ENCODE results near the gene COX7A2L. TPM values are rescaled to one million over a fixed set of nuclear protein-coding genes. Genes with fewer than 3 reads are reported as not detected.
"Not testable (repeated sequence)": the region's sequence is repeated elsewhere in the genome, so short reads cannot be mapped to it uniquely, and the experiment has no call there.

The COX7A2L gene
- total RNA-seq, 4 donors from 2014 or later = 85.3 to 131 (median 113) TPM

- Histone ChIP-seq H3K4me3 (no peak overlapping the region), H3K4me1 (no peaks in the 10 kb centered on the region), H3K9me3 (no peaks in the 10 kb centered on the region), H3K27ac (no peak overlapping the region), H3K27me3 (no peaks in the 10 kb centered on the region), H3K36me3 (no peaks in the 10 kb centered on the region)
- ATAC-seq = no peak
- TF ChIP-seq EP300 (IDR thresholded peaks at IDR 0.05) = no peak
- TF ChIP-seq POLR2AphosphoS5 (IDR thresholded peaks at IDR 0.05) = no peak
- TF ChIP-seq CTCF (IDR thresholded peaks at IDR 0.05) = no peak
- 80 to 83% methylated on average over 2 to 4 of the region's 4 CpGs for WGBS, 2 donors (ENCODE audit: low coverage in 1 of 2)
Observed at GRCh38 chr2:42382144-42382543, 21.1 kb upstream of the COX7A2L start.

- H3K4me1 ChIP-seq, H3K27me3 ChIP-seq, H3K9me3 ChIP-seq, H3K36me3 ChIP-seq, H3K4me3 ChIP-seq, H3K27ac ChIP-seq, ATAC-seq: not testable (repeated sequence)
- WGBS, 2 donors (ENCODE audit: low coverage in 1 of 2) = 96 to 100% methylated on average over 1 to 6 of the region's 7 CpGs
Observed at GRCh38 chr2:42380026-42380425, 19.0 kb upstream of the COX7A2L start.

DNA sequence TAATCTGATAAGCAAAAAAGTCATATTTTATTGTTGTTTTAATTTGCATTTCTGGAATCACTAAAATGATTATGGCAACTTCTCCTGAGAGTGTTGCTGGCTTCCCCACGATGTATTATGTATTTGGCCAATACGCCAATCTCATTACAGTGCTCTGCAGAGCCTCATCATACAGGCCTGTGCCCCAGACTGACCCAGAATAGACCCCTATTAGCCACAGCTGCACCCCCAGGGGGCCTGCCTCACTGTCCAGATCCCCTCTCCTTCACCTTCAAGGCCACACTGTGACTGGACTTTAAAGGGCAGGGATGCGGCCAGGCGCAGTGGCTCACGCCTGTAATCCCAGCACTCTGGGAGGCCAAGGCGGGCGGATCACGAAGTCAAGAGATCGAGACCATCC lies 17.4 kb upstream of the COX7A2L start:
- H3K27ac ChIP-seq = no peak overlapping the region
- no peak overlapping the region for H3K4me3 ChIP-seq
- H3K27me3 ChIP-seq = no peaks in the 10 kb centered on the region
- no peaks in the 10 kb centered on the region for H3K9me3 ChIP-seq
- TF ChIP-seq POLR2A (IDR thresholded peaks at IDR 0.05) = no peak
- no peak for TF ChIP-seq POLR2AphosphoS5 (IDR thresholded peaks at IDR 0.05)
- no peak for TF ChIP-seq EP300 (IDR thresholded peaks at IDR 0.05)
- no peak for ATAC-seq
- 95% methylated on average over 2 to 4 of the region's 9 CpGs for WGBS, 2 donors (ENCODE audit: low coverage in 1 of 2)
- H3K4me1 ChIP-seq = no peaks in the 10 kb centered on the region
- H3K36me3 ChIP-seq = no peaks in the 10 kb centered on the region

DNA sequence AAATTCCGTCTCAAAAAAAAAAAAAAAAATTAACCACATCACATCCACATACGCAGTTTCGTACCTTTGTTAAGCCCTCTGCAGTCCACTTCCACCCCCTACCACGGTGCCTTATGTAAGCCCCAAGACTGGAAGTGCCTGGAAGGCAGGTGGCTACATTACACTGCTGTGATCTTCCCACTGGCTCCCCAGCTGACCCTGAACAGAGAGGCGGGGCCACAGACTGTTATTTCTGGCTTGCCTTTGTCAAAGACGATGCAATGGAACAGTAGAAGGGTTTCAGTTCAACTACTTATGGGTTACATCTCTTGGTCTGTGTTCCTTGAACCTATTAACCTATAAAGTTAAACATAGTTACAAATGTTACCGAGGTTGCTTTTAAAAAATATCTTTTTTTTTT lies 15.7 kb upstream of the COX7A2L start:
- no peak for ATAC-seq
- Histone ChIP-seq H3K9me3 (no peaks in the 10 kb centered on the region), H3K36me3 (no peaks in the 10 kb centered on the region), H3K27ac (no peak overlapping the region), H3K4me1 (no peaks in the 10 kb centered on the region), H3K4me3 (no peak overlapping the region), H3K27me3 (no peaks in the 10 kb centered on the region)
- WGBS, 2 donors (ENCODE audit: low coverage in 1 of 2) = 77 to 89% methylated on average over 6 of the region's 7 CpGs
- TF ChIP-seq EP300 (IDR thresholded peaks at IDR 0.05) = no peak
- TF ChIP-seq POLR2AphosphoS5 (IDR thresholded peaks at IDR 0.05) = no peak
- no peak for TF ChIP-seq CTCF (IDR thresholded peaks at IDR 0.05)
- no peak for TF ChIP-seq POLR2A (IDR thresholded peaks at IDR 0.05)

DNA sequence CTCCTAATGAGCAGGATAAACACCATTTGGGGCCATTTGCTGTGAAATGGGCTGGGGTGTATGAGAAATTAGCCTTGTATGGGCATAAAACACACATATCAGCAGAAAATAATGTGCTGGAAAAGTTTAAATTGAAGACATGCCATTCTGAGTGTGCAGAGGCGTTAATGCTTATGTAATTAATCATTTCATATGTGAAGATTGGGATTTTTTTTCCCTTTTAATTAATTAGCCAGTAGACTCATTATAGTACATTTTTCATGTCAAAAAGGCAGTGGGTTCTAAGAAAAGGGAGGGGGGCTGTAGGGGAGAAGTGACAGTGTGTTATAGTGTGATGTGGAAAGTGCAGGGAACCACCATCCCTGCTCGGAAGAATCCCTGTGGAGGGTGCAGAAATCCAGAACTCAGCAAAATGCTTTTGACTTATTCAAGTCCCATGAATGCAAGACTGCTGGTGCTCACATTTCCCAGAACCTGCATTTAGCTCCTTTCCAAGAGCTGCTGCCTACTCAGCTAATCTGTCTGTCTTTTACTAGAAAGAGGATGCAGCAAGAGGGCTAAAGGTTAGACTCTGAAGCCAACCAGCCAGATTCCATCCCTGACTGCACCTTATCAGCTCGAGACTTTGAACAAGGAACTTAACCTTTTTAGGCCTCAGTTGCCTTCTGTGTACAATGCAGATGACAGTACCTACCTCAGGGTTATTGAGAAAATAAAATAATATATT lies 11.6 kb upstream of the COX7A2L start:
- H3K27ac ChIP-seq = no peak overlapping the region
- H3K4me3 ChIP-seq = no peak overlapping the region
- no peaks in the 10 kb centered on the region for H3K36me3 ChIP-seq
- ATAC-seq = no peak
- no peaks in the 10 kb centered on the region for H3K27me3 ChIP-seq
- no peaks in the 10 kb centered on the region for H3K4me1 ChIP-seq
- WGBS, 2 donors (ENCODE audit: low coverage in 1 of 2) = 50 to 75% methylated on average over 1 to 3 of the region's 3 CpGs
- H3K9me3 ChIP-seq = no peaks in the 10 kb centered on the region
- no peak for TF ChIP-seq EP300 (IDR thresholded peaks at IDR 0.05)
- TF ChIP-seq CTCF (IDR thresholded peaks at IDR 0.05) = no peak
- TF ChIP-seq POLR2A (IDR thresholded peaks at IDR 0.05) = no peak
- no peak for TF ChIP-seq POLR2AphosphoS5 (IDR thresholded peaks at IDR 0.05)

Data from gastroesophageal sphincter (tissue), 4 donors.